Epithelial cell of prostate (primary cell): ENCODE measurements around the gene SH3GL3.

Experiments used
- DNase-seq: peaks from one replicate; pipeline ENCODE4 v3.0.0-alpha.2; 2011; ENCODE audit warnings: low read depth, low spot score
- H3K27ac ChIP-seq: fragments of 450-650 bp; 2 replicates; pipeline ENCODE4 v1.5.1; 2017; ENCODE audit warnings: mild to moderate bottlenecking

The SH3GL3 gene, protein sequence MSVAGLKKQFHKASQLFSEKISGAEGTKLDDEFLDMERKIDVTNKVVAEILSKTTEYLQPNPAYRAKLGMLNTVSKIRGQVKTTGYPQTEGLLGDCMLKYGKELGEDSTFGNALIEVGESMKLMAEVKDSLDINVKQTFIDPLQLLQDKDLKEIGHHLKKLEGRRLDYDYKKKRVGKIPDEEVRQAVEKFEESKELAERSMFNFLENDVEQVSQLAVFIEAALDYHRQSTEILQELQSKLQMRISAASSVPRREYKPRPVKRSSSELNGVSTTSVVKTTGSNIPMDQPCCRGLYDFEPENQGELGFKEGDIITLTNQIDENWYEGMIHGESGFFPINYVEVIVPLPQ

DNA sequence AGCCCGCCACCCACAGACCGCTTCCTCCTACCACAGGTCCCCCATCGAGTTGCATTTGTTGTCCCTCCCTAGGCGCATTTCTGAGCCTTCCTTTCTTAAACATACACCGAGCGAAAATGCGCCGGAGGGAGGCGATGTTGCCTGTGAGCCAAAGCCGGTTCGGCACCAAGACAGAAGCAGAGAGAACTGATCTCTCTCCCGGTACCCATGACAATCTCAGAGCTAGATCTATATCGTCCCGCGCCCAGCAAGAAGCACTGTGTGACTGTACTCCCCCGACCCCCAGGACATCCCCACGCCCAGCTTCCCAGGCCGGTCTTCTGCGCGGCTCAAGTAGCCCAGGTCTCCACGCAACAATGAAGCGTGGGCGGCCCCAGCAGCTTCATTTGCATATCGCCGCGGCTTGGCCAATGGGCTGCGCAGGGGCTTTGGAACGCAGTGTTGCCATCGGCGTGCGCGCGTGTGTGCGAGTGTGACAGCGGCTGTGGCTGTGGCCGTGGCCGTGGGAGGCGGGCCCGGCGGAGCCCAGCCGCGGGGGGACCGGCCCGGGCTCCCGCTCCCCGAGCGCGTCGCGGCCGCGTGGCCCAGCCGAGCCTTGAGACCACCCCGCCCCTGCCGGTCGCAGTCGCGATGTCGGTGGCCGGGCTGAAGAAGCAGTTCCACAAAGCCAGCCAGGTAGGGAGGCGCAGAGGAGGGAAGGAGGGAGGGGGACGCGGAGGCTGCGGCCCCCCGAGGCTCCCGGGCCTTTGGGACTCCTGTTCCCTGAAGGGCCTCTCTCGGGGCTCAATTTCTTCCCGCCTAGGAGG is at the start of gene SH3GL3:
TSS of gene SH3GL3 (plus strand) at position 438 of the 806 bp plus-strand sequence. CDS start at position 631, 193 bp downstream.
- no peak within 1 kb of the TSS for H3K27ac ChIP-seq
- DNase-seq: no peak

DNA sequence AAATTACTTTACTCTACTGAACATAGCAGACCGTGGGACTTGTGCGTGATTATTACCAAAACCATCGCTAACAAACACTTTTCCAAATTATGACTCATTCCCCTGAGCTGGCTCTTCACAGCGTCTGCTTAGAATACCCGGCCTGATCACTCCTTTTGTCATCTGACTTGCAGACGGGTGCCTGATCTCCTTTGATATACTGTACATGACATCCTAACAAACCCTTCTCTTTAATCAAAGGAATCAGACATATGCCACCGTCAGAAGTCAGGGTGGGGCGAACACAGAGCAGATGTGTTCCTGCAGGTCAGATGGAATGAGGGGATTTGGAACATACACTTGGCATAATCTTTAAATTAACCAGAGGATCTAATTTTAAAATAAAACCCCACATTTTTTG is 48.5 kb upstream of the SH3GL3 start:
- no peak overlapping the region for H3K27ac ChIP-seq
- no peak for DNase-seq

DNA sequence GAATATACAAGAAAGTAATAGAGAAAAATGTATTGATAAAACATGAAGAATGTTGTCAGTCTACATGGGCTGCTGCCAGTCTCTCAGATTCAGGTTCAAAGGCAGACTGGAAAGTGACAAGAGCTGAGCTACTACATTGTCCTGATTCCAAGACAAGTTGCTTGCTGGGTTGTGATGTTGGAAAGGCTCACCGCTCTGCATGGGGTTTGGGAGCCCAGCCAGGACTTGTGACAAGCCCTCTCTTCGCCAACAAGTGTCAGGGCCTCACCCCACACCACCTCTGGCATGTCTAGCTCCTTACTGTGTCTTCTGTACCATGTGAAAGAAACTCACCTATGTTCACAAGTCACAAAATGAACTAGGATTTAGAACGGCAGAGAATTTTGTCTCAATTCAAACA is 43.0 kb upstream of the SH3GL3 start:
- no peak overlapping the region for H3K27ac ChIP-seq
- no peak for DNase-seq

DNA sequence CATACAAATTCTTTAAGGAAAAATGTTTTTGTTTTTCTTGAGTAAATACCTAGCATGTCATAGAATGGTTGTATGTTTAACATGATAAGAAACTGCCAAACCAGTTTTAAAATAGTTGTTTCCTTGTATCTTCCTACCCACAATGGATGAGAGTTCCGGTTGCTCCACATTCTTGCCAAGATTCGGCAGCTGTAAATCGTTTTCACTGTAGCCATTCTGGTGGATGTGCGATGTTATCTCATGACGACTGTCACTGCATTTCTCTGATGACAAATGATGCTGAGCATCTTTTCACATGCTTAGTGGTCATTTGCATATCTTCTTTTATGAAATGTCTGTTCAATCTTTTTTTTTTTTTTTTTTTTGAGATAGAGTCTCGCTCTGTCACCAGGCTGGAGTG is 36.6 kb upstream of the SH3GL3 start:
- peak; percentile 22 for DNase-seq

DNA sequence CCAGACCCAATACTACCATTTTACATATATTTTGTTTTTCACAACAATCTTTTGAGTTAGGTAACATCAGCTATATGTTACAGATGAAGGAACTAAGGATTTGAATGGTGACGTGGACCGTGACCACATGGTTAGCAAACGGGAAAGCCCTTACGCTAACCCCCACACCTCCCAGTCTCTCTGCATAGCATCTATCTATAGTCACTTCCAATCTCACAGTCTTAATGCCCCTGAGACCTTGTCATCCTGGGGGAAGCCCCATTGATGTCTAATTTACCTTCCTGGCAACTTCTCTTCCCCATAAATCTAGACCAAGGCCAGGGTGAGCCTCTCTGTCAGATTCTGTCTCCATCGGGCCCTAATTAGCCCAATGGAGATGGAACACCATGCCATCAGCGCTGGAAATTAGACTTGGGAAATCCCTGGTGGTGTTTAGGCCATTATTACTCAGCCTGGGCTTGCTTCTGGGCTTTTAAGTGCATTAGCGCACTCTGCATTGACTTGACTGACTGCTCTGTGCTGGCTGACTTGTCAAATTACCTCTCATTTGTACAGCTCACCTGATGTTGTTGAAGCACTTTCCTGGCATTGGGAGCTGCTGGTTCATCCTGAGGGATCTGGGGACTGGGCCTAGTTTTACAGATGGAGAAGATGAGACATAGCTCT is 34.0 kb upstream of the SH3GL3 start:
- no peak overlapping the region for H3K27ac ChIP-seq
- no peak for DNase-seq

More for the DNA sequence above, 36.6 kb upstream of the SH3GL3 start:
- no peak overlapping the region for H3K27ac ChIP-seq

DNA sequence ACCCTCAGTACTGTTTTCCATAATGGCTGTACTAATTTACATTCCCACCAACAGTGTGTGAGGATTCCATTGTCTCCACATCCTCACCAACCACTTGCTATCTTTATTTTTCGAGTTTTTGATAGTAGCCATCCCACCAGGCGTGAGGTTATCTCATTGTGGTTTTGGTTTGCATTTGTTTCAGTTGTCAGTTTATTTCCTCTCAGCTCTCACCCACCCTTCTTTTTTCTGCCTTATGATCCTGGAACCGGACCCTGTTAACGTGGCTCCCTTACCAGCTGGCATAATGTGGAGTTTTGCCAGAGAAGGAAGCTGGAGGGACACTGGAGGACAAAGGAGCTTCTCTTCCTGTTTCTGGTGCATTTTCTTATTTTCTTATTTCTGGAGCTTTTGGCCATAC is 25.1 kb upstream of the SH3GL3 start:
- DNase-seq: no peak
- no peak overlapping the region for H3K27ac ChIP-seq

DNA sequence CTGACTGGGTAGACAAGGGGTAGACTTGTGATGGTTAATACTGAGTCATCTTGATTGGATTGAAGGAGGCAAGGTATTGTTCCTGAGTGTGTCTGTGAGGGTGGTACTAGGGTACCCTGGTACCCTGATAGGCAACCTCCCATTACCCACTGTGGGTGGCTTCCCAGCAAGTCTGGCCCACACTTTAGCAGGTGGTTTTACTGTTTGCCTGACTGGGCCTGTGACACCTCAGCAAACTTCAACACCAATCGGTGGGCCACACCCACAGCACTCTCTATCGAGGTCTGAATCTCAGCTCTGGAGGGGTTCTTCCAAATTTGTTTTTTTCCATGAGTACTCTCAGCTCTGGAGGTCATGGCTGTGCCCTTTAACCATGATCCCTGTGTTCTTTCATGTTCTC is 24.6 kb upstream of the SH3GL3 start:
- no peak for DNase-seq

DNA sequence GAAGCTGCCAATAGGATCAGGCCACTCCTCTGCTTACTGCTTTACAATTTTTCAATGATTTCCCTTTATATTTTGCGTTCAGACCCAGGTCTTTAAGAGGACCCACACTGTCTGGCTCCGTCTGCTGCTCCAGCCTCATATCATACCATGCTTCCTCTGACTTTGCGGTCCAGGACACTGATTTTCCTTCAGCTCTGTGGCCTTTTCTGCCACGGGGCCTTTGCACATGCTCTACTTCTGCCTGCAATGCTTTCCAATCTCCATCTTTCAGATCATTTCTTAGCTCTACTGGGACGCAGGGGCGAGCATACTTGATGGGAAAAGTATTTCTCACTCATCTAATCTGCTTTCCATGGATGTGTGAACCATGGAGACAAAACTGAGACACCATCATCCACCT is 23.0 kb upstream of the SH3GL3 start:
- no peak for DNase-seq
- H3K27ac ChIP-seq: no peak overlapping the region

More for the DNA sequence above, 24.6 kb upstream of the SH3GL3 start:
- H3K27ac ChIP-seq: no peak overlapping the region

DNA sequence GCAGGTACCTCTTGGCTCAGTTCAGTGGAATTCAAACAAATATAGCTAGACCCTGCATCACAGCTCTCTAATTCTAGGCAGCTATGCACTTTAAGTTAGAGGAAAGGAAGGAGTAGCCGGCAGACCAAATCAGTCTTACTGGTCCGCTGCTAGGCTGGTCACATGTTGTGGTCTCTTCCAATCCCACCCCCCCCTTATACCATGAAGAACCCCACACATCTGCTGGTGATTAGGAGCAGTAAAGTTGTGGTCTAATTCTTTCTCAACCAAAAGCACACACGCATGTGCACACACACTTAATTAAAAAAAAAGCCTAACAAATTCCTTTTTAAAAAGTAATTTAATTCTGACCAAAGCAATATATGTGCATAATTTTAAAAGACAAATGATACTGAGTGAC is 16.7 kb upstream of the SH3GL3 start:
- no peak overlapping the region for H3K27ac ChIP-seq
- no peak for DNase-seq

DNA sequence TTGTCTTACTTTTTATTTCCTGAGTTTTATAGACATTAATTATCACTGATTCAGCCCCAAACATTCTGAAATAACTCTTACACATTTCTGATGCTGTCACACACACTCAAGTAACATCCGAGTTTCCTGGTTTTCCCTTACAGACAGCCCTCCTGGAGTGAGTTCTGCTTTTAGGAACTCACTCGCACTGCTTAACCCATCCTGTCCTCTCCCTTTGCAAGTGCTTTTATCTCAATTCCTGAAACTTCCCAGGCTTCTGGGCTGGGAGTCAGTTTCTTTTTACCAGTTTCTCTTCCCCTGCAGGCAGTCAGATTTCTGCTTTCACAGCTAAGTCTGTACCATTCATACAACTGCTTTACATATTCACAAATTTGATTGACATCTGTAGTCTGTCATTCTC is 15.6 kb upstream of the SH3GL3 start:
- DNase-seq: no peak
- no peak overlapping the region for H3K27ac ChIP-seq

DNA sequence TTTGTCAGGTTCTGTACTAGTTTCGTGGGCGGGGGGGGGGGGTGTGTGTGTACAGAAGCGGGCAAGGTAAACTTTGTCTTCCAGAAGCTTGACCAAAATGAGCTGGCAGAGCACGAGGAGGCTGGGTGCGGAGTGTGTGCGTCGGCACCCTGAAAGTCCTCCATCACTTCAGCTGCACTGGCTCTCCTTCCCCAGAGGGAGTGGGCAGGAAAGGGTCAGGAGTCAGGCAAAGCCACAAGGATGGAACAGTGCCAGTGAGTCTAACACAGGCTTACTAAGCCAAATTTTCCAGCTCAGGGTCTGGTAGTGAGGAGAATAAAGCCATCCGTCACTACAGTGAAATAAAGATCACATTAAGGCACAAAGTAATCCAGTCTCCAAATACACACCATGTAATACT is 11.9 kb upstream of the SH3GL3 start:
- H3K27ac ChIP-seq: no peak overlapping the region
- DNase-seq: no peak

DNA sequence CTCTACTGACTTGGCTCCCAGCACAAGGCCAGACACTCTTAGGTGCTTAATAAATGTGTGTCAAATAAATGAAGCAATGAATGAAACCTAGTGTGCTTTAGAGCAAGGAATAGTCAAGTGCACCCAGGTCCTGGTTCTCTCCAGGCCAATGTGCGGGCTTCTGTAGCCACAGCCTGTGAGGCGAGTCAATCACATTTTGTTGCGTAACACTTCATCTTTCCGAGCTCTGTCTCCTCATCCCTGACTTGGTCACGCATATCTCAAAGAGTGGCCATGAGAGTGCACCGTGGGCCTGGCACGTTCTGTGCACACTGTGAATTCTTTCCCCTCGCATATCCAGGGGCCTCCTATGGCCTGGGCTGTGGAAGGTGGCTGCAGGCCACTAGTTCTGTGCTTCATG is 11.4 kb upstream of the SH3GL3 start:
- no peak for DNase-seq
- H3K27ac ChIP-seq: no peak overlapping the region

DNA sequence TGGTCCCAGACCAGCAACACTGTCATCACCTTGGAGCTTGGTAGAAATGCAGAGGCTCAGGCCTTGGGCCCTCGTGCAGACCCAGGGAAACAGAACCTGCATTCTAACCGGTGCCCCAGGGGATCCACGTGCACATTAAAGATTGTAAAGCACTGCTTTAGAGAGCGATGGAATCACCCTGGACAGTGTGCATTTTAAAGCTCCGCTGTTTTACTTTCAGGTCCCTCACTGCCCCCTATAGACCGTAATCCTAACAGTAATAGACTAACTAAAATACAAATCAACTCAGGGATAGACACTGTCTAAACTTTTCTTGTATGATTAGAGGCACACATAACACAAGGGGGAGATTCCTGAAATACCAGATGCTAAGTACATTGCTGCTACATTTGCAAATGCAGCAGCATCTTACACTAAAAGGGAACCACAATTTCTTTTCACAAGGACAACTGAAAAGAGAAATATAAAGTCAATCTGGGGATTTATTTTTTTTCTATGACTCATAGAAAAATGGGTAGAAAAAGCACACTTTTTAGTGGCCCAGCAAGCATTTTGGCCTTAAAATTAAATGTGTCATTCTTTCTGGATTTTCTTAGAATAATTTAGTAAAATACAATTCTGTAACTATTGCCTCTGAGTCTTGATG is 10.5 kb upstream of the SH3GL3 start:
- DNase-seq: no peak
- H3K27ac ChIP-seq: no peak overlapping the region

DNA sequence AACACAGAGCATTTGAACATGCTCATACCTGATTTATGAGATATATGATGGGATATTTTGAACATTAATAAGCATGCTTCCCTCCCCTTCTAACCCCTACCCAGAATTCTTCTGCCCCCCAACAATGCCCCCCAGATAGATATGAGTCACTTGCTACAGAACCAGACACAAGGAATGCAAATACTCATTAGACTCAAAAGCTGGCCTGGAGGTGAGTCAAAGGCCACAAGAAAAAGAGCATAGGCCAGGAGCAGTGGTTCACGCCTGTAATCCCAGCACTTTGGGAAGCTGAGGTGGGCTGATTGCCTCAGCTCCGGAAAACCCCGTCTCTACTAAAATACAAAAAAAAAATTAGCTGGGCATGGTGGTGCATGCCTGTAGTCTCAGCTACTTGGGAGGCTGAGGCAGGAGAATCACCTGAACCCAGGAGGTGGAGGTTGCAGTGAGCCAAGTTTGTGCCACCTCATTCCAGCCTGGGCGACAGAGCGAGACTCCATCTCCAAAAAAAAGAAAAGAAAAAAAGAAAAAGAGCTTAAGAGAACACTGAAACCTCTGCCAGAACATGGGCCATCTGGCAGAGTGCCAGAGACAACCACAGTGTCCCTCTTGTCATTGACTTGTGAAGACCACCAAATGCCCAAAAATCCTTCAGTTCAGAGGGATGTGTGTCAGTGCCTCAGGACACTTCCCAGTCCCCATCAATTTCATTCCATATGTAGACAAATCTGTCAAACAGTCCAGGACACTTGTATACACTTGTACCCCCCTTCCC is 3.9 kb upstream of the SH3GL3 start:
- no peak overlapping the region for H3K27ac ChIP-seq
- no peak for DNase-seq

DNA sequence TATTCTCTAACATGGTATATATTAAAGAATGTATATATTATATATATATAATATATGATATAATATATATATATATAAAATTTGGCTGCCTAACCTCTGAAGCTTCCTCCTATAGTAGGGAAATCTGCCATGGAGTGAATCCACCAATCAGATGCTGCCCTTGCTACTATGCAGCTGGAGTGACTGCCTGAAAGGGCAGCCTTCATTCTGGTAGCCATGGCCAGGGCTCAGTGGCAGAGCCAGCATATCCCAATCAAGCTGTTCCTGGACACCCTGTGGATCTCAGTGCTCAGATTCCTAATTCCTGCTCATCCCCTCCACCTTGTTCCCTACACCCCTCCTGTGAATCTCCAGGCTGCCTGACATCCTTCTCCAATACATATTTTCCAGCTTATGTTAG is 2.2 kb upstream of the SH3GL3 start:
- DNase-seq: no peak
- no peak overlapping the region for H3K27ac ChIP-seq

DNA sequence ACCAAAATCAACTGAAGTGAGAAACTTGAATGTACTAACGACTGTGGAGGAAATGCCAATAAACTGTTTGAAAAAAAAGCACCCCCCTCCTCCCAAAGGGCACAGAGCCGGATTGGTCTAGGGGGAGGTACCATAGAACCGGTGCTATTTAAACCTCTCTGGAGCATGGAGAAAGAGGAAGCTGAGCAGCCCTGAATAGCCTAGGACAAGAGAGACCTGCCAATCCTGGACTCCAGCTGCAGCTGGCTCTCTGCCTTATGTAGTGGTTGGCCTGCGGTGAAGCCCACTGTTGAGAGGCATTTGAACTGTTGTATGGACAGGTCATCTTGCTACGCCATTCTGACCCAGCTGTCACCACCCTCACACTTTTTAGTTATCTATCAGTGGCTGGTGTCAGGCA is 1.5 kb upstream of the SH3GL3 start:
- H3K27ac ChIP-seq: no peak overlapping the region
- DNase-seq: no peak

DNA sequence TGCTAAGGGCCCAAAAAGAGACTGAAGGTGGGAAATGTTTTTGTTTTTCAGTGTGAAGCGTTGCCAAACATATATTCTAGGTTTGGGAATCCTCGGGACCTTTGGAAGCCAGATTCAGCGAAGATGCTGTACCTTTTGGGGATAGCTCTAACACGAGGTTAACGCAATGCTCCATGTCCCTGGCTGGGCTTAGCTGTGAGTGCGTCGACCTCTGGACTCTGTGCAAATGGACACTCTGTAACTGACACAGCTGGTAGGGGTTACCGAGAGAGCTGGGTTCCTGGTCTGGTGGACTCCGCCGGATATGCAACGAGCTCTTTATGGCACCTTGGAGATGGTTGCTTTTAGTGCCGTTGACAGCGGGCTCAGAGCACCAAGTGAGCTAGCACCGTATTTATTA is 724 bp upstream of the SH3GL3 start:
- no peak overlapping the region for H3K27ac ChIP-seq
- DNase-seq: no peak

DNA sequence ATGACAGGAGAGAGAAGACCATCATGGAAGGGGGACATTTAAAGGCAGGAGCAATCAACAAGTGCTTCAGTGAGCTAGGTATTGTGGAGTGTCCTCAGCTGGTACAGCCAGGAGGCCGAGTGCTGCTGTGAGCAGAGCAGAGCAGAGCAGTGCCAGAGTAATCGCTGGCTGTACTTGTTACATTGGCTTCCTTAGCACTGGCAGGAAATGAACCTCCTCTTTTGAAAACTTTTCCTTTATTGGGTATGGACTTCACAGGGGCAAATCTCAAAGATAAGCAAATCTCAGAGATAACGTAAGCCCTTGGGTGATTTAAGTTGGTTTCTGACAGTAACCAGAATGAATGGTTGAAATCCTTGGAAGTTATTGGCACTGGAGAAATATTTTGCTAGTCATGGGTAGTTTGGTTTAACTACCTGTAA is 2.1 kb downstream of the SH3GL3 start:
- no peak for DNase-seq
- H3K27ac ChIP-seq: no peak overlapping the region

DNA sequence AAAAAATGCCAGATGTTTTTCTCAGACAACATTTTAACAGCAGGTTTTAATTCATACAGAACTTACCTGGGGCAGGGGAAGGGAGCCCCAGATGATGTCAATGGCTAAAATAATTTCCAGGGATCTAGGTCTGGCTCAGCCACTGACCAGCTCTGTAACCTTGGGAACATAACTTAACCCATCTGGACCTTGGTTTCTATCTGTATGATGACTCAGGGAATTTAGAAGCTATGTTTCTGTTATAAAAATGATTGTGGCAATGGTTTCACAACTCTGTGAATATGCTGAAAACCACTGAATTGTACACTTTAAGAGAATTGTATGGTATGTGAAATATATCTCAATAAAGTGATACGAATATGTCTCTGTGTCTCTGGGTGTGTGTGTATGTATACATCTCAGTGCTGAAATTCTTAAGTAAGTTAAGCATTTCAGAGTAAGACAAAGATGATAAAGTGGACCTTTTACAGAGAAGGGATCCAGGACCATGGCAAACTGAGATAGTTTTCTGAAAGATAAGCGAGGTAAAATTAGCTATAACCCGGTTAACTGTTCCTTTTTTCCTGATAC is 2.9 kb downstream of the SH3GL3 start:
- DNase-seq: no peak
- H3K27ac ChIP-seq: no peak overlapping the region

DNA sequence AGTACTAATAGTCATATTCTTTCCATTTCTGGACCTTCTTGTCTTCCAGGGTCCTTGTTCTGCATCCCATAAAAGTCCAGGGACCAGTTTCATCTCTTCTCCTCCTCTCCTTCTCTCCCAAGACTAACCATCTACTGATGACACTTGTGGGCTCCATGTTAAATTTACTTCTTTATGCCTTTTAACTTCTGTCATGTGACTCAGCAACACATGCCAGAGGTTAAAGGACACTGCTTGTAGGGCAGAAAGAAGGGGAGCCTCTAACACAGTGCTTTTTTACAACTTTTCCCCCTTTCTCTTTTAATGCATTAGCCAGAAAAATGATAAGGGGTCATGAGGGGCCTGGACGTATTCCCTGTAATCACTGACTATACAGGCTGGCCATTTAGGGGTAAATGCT is 10.0 kb downstream of the SH3GL3 start:
- peak overlapping the region; percentile 49 for H3K27ac ChIP-seq
- DNase-seq: no peak
